HG03045 (cell line): ENCODE measurements around the gene ADGRG4.
"Not testable (repeated sequence)": the region's sequence is repeated elsewhere in the genome, so short reads cannot be mapped to it uniquely, and the experiment has no call there.

Source experiments
- ATAC-seq: cut with Tn5 transposase; IDR thresholded peaks from one replicate; pipeline ENCODE4 v1.9.1; 2021; ENCODE audit warnings: mild to moderate bottlenecking, moderate library complexity; ENCODE audit not compliant: unreplicated experiment

Gene ADGRG4

GRCh38 chrX:136380010-136380769, 79.4 kb downstream of the ADGRG4 start:
- no peak for ATAC-seq

GRCh38 chrX:136386173-136386572, 85.4 kb downstream of the ADGRG4 start:
- no peak for ATAC-seq

GRCh38 chrX:136386826-136387225, 86.1 kb downstream of the ADGRG4 start:
- no peak for ATAC-seq

GRCh38 chrX:136387951-136388502, 87.3 kb downstream of the ADGRG4 start:
- no peak for ATAC-seq

- no peak for ATAC-seq
These were observed 90.2 kb downstream of the ADGRG4 start for GRCh38 chrX:136390921-136391320.

GRCh38 chrX:136395271-136395670, 94.5 kb downstream of the ADGRG4 start:
- ATAC-seq = no peak

GRCh38 chrX:136397001-136397400, 96.2 kb downstream of the ADGRG4 start:
- no peak for ATAC-seq

GRCh38 chrX:136405126-136405525, 104.4 kb downstream of the ADGRG4 start:
- ATAC-seq = no peak

GRCh38 chrX:136417806-136418205, 117.0 kb downstream of the ADGRG4 start:
- ATAC-seq = no peak

- ATAC-seq = no peak
These were observed 120.6 kb downstream of the ADGRG4 start for GRCh38 chrX:136421338-136421737.

GRCh38 chrX:136423724-136424123, 123.0 kb downstream of the ADGRG4 start:
- no peak for ATAC-seq

- no peak for ATAC-seq
These were observed 125.2 kb downstream of the ADGRG4 start for GRCh38 chrX:136425996-136426395.

GRCh38 chrX:136431625-136432024, 130.9 kb downstream of the ADGRG4 start:
- ATAC-seq = no peak

- no peak for ATAC-seq
These were observed 137.0 kb downstream of the ADGRG4 start for GRCh38 chrX:136437774-136438173.

GRCh38 chrX:136438192-136438591, 137.4 kb downstream of the ADGRG4 start:
- ATAC-seq = no peak

- not testable (repeated sequence) for ATAC-seq
These were observed 144.9 kb downstream of the ADGRG4 start for GRCh38 chrX:136445674-136446073.

GRCh38 chrX:136446208-136446607, 145.4 kb downstream of the ADGRG4 start:
- ATAC-seq = no peak

GRCh38 chrX:136447308-136447707, 146.5 kb downstream of the ADGRG4 start:
- no peak for ATAC-seq

- no peak for ATAC-seq
These were observed 147.2 kb downstream of the ADGRG4 start for GRCh38 chrX:136447968-136448367.

- no peak for ATAC-seq
These were observed 149.5 kb downstream of the ADGRG4 start for GRCh38 chrX:136450050-136450830.

GRCh38 chrX:136452614-136453013, 151.9 kb downstream of the ADGRG4 start:
- ATAC-seq = no peak

- no peak for ATAC-seq
These were observed 152.4 kb downstream of the ADGRG4 start for GRCh38 chrX:136453114-136453513.
